ENCODE data around the gene LRFN4.

Gene LRFN4

GRCh38 chr11:66844496-66845142 lies 12.2 kb upstream of the LRFN4 start:
- TF ChIP-seq PATZ1 (CRISPR knock-in tag; IDR thresholded peaks at IDR 0.05; ENCODE audit: borderline replicate concordance), result no peak
- no peak for TF ChIP-seq CSRNP3 (CRISPR knock-in tag; IDR thresholded peaks at IDR 0.05)
- TF ChIP-seq ZFP30 (CRISPR knock-in tag; IDR thresholded peaks at IDR 0.05), result no peak
- TF ChIP-seq POU6F1 (CRISPR knock-in tag; IDR thresholded peaks at IDR 0.05; ENCODE audit: borderline replicate concordance, low read depth), result no peak
- no peak for TF ChIP-seq ZNF70 (CRISPR knock-in tag; IDR thresholded peaks at IDR 0.05)
- no peak for TF ChIP-seq ZC3H10 (CRISPR knock-in tag; IDR thresholded peaks at IDR 0.05)
- TF ChIP-seq PPARA (CRISPR knock-in tag; IDR thresholded peaks at IDR 0.05; ENCODE audit: borderline replicate concordance), result no peak
- no peak for TF ChIP-seq TSHZ2 (CRISPR knock-in tag; IDR thresholded peaks at IDR 0.05)
- TF ChIP-seq ARNTL (CRISPR knock-in tag; IDR thresholded peaks at IDR 0.05; ENCODE audit: borderline replicate concordance, low read depth), result no peak
- ATAC-seq, result no peak

GRCh38 chr11:66845143-66845875 lies 11.6 kb upstream of the LRFN4 start:
- TF ChIP-seq RARB (CRISPR knock-in tag; IDR thresholded peaks at IDR 0.05) (no peak), ISL1 (CRISPR knock-in tag; IDR thresholded peaks at IDR 0.05) (no peak), ZNF565 (CRISPR knock-in tag; conservative IDR thresholded peaks at IDR 0.05; ENCODE audit: low read depth) (no peak), ZFP30 (CRISPR knock-in tag; IDR thresholded peaks at IDR 0.05) (no peak), PATZ1 (CRISPR knock-in tag; IDR thresholded peaks at IDR 0.05; ENCODE audit: borderline replicate concordance) (no peak), PPARA (CRISPR knock-in tag; IDR thresholded peaks at IDR 0.05; ENCODE audit: borderline replicate concordance) (no peak), TSHZ2 (CRISPR knock-in tag; IDR thresholded peaks at IDR 0.05) (no peak), TOX (CRISPR knock-in tag; IDR thresholded peaks at IDR 0.05; ENCODE audit: borderline replicate concordance) (no peak)
- ATAC-seq, result no peak

GRCh38 chr11:66845876-66846212 lies 11.0 kb upstream of the LRFN4 start:
- ATAC-seq, result no peak
- TF ChIP-seq GLIS3 (CRISPR knock-in tag; IDR thresholded peaks at IDR 0.05) (no peak), CSRNP3 (CRISPR knock-in tag; IDR thresholded peaks at IDR 0.05) (no peak), CREB5 (CRISPR knock-in tag; IDR thresholded peaks at IDR 0.05; ENCODE audit: low read depth) (no peak), CSDC2 (CRISPR knock-in tag; IDR thresholded peaks at IDR 0.05) (no peak), PATZ1 (CRISPR knock-in tag; IDR thresholded peaks at IDR 0.05; ENCODE audit: borderline replicate concordance) (no peak), BACH2 (CRISPR knock-in tag; IDR thresholded peaks at IDR 0.05; ENCODE audit: borderline replicate concordance) (no peak)

All from SK-N-SH treated with all-trans-retinoic acid at 6 μM for 48 hours (cell line).